Stimulated activated CD4-positive, alpha-beta T cell treated with anti-CD3 and anti-CD28 coated beads, TNF-alpha, amount 100 ng/mL, for 1 hour (primary cell): ENCODE results near the gene RASSF8.

Source experiments
- DNase-seq, 3 donors: peaks; one replicate each; pipeline ENCODE4 v3.0.0-alpha.2; 2020; ENCODE audit warnings: low read depth in 3 of 3, low spot score in 1 of 3

The RASSF8 gene

GRCh38 chr12:26026713-26027112 lies 68.2 kb downstream of the RASSF8 start:
- DNase-seq: no peak

- no peak for DNase-seq
These were observed 68.9 kb downstream of the RASSF8 start for GRCh38 chr12:26027401-26027800.

GRCh38 chr12:26028953-26029735 lies 70.7 kb downstream of the RASSF8 start:
- no peak for DNase-seq

GRCh38 chr12:26029736-26030022 lies 71.2 kb downstream of the RASSF8 start:
- DNase-seq: no peak

- DNase-seq: no peak
These were observed 71.9 kb downstream of the RASSF8 start for GRCh38 chr12:26030371-26030770.

- DNase-seq: no peak
These were observed 72.8 kb downstream of the RASSF8 start for GRCh38 chr12:26031318-26031717.

GRCh38 chr12:26031827-26032226 lies 73.3 kb downstream of the RASSF8 start:
- DNase-seq: no peak

- DNase-seq: no peak
These were observed 73.8 kb downstream of the RASSF8 start for GRCh38 chr12:26032290-26032689.

- no peak for DNase-seq
These were observed 74.3 kb downstream of the RASSF8 start for GRCh38 chr12:26032719-26033241.

GRCh38 chr12:26034371-26035142 lies 76.1 kb downstream of the RASSF8 start:
- no peak for DNase-seq

- no peak for DNase-seq
These were observed 78.4 kb downstream of the RASSF8 start for GRCh38 chr12:26036877-26037276.

- no peak for DNase-seq
These were observed 79.2 kb downstream of the RASSF8 start for GRCh38 chr12:26037615-26038220.

GRCh38 chr12:26042645-26043044 lies 84.2 kb downstream of the RASSF8 start:
- no peak for DNase-seq

- DNase-seq: no peak
These were observed 84.9 kb downstream of the RASSF8 start for GRCh38 chr12:26043135-26044006.

GRCh38 chr12:26044007-26044394 lies 85.5 kb downstream of the RASSF8 start:
- no peak for DNase-seq

GRCh38 chr12:26044592-26044991 lies 86.1 kb downstream of the RASSF8 start:
- DNase-seq: no peak

GRCh38 chr12:26046203-26046602 lies 87.7 kb downstream of the RASSF8 start:
- DNase-seq: no peak

- DNase-seq: no peak
These were observed 88.4 kb downstream of the RASSF8 start for GRCh38 chr12:26046906-26047305.

GRCh38 chr12:26047401-26048226 lies 89.1 kb downstream of the RASSF8 start:
- no peak for DNase-seq

- DNase-seq: no peak
These were observed 94.2 kb downstream of the RASSF8 start for GRCh38 chr12:26052652-26053051.
